ENCODE measurements around the gene ASB10. TPM values are rescaled to one million over a fixed set of nuclear protein-coding genes. Genes with fewer than 3 reads are reported as not detected.

Gene ASB10
- total RNA-seq, 1 donor from 2014 or later: not detected

DNA sequence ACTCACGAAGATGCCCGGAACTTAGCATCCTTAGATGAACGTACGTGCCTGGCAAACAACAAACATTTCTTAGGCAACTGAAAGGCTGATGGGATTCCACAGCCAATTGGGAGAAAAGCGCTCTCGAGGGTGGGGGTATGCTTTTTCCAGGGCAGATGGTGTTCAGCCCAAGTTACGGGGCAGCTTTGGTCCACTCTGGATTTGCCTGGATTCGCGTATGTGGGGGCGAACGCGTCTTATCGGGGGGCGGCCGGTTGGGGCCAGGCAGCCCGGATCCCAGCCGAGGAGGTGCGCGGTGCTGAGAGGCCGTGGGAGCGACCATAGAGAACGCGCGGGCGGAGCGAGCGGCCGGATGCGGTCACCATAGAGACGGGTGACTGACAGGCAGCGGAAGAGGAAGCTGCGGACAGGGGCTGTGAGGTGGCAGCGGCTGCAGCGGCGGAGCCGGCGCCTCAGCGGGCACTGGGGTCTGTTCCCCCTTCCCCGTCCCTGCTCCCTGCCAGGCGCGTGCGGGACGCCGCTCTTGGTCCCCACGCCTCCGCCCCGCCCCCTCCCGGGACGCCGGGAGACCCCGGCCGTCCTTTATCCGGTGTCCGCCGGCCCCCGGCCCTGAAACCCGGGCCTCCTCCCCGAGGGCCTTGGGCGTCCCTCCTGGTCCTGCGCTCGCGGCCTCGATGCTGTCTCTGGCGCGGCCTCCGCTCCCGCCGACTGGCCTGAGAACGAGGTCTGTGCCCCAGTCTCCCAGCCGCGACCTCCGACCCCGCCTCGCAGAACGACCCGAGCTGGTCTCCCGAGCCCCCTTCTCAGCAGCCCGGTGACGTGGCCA lies 45.3 kb upstream of the ASB10 start, which contains the start of gene CHPF2:
TSS of gene CHPF2 (plus strand) at position 393 of the 826 bp plus-strand sequence. CDS start 1,529 bp downstream, outside the sequence.
- H3K4me3 ChIP-seq (ENCODE audit: low read depth, low read length): peak within 1 kb of the TSS; percentile 73
- peak; percentile 52 for DNase-seq (ENCODE audit: low read depth)
- no peaks in the 10 kb centered on the region for H3K27me3 ChIP-seq (ENCODE audit: control insufficient read depth, insufficient read depth, low read length)
- peaks cover 1% of the 10 kb centered on the region for H3K36me3 ChIP-seq (ENCODE audit: control insufficient read depth, insufficient read depth, low read length)
- TF ChIP-seq, protein P1, sequence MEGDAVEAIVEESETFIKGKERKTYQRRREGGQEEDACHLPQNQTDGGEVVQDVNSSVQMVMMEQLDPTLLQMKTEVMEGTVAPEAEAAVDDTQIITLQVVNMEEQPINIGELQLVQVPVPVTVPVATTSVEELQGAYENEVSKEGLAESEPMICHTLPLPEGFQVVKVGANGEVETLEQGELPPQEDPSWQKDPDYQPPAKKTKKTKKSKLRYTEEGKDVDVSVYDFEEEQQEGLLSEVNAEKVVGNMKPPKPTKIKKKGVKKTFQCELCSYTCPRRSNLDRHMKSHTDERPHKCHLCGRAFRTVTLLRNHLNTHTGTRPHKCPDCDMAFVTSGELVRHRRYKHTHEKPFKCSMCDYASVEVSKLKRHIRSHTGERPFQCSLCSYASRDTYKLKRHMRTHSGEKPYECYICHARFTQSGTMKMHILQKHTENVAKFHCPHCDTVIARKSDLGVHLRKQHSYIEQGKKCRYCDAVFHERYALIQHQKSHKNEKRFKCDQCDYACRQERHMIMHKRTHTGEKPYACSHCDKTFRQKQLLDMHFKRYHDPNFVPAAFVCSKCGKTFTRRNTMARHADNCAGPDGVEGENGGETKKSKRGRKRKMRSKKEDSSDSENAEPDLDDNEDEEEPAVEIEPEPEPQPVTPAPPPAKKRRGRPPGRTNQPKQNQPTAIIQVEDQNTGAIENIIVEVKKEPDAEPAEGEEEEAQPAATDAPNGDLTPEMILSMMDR (IDR thresholded peaks at IDR 0.05; ENCODE audit: insufficient read depth, low read length, poor library complexity, severe bottlenecking): no peak

DNA sequence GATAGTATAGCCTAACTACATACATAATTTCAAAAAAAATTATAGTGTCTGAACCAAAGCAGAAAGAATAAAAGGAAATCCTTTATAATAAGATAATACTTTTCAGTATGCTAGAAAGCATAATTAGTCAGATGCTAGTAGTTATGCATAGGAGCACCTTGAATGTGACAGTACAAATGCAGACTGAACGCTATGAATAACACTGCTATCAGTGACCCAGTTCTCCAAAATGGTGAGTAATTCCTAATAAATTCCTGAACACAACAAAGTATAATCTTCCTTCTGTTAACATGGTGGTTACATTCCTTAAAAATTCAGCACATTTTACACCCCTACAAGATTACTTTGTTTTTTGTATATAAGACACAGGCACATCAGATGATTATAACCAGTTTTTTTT lies 44.0 kb upstream of the ASB10 start:
- Histone ChIP-seq H3K4me3 (ENCODE audit: low read depth, low read length) (no peak overlapping the region), H3K27me3 (ENCODE audit: control insufficient read depth, insufficient read depth, low read length) (no peaks in the 10 kb centered on the region), H3K36me3 (ENCODE audit: control insufficient read depth, insufficient read depth, low read length) (peaks cover 1% of the 10 kb centered on the region)
- no peak for DNase-seq (ENCODE audit: low read depth)
- TF ChIP-seq, protein P1 (IDR thresholded peaks at IDR 0.05; ENCODE audit: insufficient read depth, low read length, poor library complexity, severe bottlenecking): no peak

DNA sequence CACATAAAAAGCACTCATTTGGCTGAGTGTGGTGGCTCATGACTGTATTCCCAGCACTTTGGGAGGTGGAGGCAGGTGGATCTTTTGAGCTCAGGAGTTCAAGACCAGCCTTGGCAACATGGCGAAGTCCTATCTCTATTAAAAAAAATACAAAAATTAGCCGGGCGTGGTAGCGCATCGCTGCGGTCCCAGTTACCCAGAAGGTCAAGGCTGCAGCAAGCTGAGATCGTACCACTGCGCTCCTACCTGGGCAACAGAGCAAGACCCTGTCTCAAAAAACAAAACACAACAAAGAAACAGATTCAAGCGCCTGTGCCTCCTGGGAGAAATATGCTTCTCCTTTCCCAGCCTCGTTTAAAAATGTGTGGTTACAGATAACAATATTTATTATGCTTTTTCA lies 42.2 kb upstream of the ASB10 start:
- TF ChIP-seq, protein P1 (IDR thresholded peaks at IDR 0.05; ENCODE audit: insufficient read depth, low read length, poor library complexity, severe bottlenecking): no peak
- H3K36me3 ChIP-seq (ENCODE audit: control insufficient read depth, insufficient read depth, low read length): peaks cover 2% of the 10 kb centered on the region
- DNase-seq (ENCODE audit: low read depth): no peak
- no peaks in the 10 kb centered on the region for H3K27me3 ChIP-seq (ENCODE audit: control insufficient read depth, insufficient read depth, low read length)
- H3K4me3 ChIP-seq (ENCODE audit: low read depth, low read length): no peak overlapping the region

DNA sequence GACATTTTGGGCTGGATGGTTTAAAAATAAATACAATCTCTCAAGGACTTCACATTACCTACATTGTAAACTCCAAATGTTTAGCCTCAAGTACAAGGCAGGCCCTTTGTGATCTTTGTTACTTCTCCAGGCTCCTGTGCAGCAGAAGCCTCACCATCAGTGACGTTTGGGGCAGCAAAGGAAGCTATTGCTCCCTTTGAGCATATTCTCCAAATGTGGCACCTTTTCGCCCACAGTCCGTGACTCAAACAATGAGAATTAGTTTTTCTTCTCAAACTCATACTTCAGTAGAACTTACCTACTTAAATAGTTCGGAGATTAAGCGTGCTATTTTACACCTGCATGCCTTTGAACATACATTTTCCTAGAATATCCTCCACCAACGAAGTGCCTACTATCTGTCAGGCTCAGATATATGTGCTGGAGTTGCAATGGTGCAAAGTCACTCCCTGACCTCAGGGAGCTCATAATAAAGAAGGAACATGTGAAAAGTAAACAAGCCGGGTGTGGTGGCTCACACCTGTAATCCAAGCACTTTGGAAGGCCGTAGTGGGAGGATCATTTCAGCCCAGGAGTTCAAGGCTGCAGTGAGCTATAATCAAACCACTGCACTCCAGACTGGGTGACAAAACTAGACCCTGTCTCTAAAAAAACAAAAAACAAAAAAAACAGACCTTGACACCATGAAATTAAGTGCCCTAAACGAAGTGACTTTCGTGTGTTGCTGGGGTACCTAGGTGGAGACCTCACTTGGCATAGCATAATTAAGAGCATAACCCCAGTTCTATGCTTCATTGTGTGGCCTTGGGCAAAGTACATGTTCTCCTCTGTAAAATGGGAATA lies 41.2 kb upstream of the ASB10 start:
- peaks cover 4% of the 10 kb centered on the region for H3K36me3 ChIP-seq (ENCODE audit: control insufficient read depth, insufficient read depth, low read length)
- TF ChIP-seq, protein P1 (IDR thresholded peaks at IDR 0.05; ENCODE audit: insufficient read depth, low read length, poor library complexity, severe bottlenecking): no peak
- H3K27me3 ChIP-seq (ENCODE audit: control insufficient read depth, insufficient read depth, low read length): no peaks in the 10 kb centered on the region
- DNase-seq (ENCODE audit: low read depth): no peak
- peak overlapping the region; percentile 73 for H3K4me3 ChIP-seq (ENCODE audit: low read depth, low read length)

DNA sequence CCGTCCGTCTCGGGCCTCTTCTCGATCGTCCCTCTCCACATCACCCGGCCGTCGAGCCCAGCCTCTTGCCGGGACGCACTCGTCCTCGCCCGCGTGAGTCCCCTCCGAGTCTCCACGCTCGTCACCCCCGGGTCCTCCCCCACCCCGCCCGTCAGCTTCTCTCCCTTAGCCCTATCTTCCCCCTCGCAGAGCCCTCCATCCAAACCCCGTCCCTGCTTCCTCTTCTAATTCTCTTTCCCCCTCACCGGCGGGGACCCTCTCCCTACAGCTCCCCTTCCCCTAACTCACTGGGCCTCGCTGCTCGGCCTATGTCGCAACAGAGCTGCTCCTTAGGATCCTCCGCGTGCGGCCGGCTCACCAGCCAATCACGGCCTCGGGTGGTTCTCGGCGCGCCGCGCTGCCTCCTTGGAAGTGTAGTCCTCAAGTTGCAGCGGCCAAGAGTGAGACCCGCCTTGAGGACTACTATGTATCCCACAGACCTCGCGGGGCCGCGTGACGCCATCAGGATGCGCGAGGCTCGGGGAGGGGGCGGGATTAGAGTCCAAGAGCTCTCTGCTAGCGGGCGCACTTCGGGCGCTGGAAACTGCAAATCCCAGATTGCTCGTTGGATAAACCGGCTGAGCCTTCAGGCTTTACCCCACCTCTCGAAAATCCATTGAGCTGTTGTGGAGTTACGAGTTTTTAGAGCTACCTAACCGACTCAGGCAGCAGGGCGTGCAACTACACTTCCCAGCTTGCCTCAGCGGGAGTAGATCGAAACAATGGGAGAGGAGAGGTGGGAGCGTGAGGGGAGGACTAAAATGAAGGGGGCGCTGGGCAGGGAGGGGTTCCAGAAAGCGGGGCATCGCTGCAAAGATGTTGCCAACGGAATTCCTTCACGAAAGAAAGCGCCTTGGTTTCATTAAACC lies 40.1 kb upstream of the ASB10 start, which contains the start of gene ABCF2:
TSS of gene ABCF2 (minus strand) at position 331 of the 908 bp plus-strand sequence. CDS start 747 bp downstream, outside the sequence.
- DNase-seq (ENCODE audit: low read depth): peak; percentile 97
- Histone ChIP-seq H3K36me3 (ENCODE audit: control insufficient read depth, insufficient read depth, low read length) (peaks cover 4% of the 10 kb centered on the region), H3K4me3 (ENCODE audit: low read depth, low read length) (peak within 1 kb of the TSS; percentile 95), H3K27me3 (ENCODE audit: control insufficient read depth, insufficient read depth, low read length) (no peaks in the 10 kb centered on the region)
- TF ChIP-seq, protein P1 (IDR thresholded peaks at IDR 0.05; ENCODE audit: insufficient read depth, low read length, poor library complexity, severe bottlenecking): no peak
